NCI-H2081 (cell line): ENCODE data around the gene TM9SF2.
"Not testable (repeated sequence)": the region's sequence is repeated elsewhere in the genome, so short reads cannot be mapped to it uniquely, and the experiment has no call there.

Experiments
- DNase-seq, 2 experiments: peaks; one replicate each; lab custom pipeline; 2025; lab: John Stamatoyannopoulos, UW

The TM9SF2 gene

DNA sequence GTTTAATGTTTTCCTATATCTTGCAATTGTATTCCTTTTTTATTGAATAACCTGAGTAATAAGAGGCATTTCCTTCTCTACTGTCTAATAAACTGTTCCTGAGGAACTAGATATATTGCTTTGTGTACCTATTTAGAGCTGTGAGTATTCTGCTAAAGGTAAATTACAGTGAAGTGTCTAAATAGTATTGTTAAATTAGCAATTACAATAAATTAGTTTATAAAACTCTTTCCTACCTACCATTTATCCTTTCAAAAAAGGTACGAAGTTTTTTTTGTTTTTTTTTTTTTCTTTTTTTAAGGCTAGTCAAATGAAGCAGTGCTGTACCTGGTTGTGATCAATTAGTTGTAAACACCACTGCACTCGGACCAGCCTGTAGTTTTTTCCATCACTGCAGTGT, 34.8 kb downstream of the TM9SF2 start:
- DNase-seq: no peak

DNA sequence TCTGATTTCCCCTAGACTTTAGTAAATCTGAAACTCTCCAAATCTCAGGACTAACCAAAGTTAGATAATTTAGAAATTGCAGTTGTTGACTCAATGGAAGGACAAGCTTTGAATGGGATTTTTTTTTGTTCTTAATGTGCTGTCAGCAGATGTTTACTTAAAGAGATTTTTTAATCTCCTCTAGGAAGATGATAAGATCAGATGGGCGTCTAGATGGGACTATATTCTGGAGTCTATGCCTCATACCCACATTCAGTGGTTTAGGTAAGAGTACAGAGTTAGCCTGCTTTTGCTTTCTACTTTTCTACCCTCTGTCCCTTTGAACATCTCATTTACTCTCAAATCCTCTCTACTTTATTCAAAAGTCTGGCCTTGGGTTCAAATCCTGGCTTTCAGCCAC, 39.3 kb downstream of the TM9SF2 start:
- no peak for DNase-seq

DNA sequence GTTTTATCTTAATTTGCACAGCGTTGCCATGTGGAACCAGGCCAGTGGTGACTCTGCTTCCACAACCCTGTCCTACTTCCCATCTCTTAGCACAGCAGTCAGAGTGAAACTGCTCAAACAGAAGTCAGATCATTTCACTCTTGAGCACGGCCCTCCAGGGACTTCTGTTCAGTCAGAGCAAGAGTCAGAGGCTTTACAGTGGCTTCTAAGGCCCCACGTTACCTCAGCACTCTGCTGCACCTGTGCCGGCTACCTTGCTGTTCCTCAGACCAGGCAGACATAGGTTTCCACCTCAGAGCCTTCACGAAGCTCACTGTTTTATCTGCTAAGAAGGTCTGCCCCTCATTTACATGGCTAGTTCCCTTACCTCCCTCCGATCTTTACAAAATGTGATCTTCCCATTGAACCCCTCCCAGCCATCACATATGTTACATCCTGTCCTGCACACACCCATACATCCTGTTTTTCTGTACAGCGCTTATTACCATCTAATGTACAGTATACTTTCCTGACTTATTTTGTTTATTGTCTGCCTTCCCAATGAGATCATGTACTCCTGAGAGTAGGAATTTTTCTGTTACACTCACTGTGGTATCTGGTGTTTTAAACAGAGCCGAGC, 41.6 kb downstream of the TM9SF2 start:
- no peak for DNase-seq

DNA sequence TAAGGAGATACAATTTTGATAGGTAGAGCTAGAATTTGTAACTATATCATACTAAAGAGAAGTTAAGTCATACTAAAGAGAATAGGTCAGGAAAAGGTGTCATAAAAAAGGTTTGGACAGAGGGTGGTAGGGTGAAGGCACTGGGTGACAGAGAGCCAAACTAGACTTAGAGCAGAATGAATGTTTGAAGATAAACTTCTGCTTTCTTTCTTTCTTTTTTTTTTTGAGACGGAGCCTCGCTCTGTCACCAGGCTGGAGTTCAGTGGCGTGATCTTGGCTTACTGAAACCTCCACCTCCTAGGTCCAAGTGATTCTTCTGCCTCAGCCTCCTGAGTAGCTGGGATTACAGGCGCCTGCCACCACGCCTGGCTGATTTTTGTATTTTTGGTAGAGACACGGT, 44.1 kb downstream of the TM9SF2 start:
- DNase-seq: no peak

DNA sequence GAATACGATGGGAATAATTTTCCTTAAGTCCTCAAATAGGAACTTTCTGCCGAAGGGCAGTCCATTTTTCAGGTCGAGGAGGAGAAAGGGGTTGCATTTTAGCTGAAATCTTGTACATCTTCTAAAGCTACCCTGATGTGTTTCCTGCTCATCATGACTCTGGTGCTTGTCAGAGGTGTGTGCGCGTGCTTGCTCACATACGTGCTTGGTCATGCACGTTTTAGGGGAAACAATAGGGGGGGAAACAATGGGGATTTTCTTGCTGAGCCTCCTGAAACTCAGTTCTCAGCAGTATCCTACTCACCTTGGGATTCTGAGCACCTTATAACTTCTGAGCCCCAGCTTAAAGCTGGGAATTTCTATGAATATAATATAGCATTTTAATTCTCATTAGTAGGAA, 44.7 kb downstream of the TM9SF2 start:
- no peak for DNase-seq

DNA sequence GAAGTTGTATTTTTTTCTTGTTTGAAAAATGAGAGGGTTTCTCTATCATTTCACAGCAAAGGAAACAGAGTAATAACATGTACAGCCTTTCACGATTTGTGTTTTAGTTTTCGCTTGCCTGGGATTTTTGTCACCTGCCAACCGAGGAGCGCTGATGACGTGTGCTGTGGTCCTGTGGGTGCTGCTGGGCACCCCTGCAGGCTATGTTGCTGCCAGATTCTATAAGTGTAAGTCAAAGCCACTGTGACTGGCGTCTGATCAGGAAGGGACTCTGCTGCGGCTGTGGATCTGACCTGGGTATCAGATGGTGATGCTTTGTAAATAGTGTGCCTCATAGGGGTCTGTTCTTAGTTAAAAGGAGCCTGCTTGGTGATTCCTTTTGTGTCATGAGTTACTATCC, 45.6 kb downstream of the TM9SF2 start:
- DNase-seq: no peak

DNA sequence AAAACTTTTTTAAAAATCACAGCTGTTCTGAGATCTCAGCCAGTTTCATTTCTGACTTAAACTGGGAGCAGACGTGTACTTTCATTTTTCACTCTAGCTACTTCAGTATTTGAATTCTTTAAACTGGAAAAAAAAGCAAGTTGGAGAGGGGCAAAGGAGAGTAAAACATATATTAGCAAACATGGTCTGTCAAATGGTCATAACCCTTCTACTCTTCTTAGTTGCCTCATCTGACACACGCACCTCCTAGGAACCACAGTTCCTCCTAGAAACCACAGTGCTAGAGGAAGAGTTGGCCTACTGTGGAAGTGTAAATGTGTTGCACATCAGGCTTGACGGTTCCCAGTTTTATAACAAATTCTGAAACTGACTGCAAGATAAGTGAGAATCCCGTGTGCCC, 47.2 kb downstream of the TM9SF2 start:
- no peak for DNase-seq

DNA sequence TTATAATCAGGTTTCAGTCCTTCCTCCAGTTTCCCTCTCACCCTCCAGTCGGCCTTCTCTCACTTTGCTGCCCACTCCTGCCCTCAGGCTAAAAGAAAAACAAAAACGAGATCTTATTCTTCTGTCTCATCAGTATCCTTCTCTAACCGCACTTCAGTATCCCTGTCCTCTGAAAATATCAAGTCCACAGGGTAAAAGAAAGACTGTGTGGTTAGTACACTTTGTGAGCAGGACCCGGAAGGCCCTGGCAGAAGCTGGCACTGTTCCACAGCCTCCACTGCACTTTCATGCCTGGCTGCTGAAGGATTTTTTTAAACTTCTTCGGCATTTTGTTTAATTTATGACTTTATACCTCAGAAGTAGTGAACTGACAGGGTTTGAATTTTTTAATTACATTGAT, 51.8 kb downstream of the TM9SF2 start:
- DNase-seq: no peak

DNA sequence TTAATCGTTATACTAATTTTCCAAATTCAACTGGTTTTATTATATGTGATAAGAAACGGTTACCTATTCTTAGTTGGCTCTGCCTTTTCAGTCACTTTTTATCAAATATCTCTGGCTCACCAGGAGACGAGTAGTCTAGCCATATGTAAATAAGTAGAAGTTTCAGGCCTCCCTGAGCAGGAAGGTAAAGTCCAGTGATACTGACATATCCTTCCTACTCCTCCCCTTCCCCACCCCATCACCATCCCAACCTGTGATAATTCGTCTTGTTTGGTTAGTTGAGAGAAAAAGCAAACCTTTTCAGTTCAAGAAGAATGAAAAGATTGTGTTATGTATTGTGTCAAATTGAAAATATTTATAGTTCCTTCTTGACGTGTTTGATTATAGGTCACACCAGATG, 53.9 kb downstream of the TM9SF2 start:
- no peak for DNase-seq

DNA sequence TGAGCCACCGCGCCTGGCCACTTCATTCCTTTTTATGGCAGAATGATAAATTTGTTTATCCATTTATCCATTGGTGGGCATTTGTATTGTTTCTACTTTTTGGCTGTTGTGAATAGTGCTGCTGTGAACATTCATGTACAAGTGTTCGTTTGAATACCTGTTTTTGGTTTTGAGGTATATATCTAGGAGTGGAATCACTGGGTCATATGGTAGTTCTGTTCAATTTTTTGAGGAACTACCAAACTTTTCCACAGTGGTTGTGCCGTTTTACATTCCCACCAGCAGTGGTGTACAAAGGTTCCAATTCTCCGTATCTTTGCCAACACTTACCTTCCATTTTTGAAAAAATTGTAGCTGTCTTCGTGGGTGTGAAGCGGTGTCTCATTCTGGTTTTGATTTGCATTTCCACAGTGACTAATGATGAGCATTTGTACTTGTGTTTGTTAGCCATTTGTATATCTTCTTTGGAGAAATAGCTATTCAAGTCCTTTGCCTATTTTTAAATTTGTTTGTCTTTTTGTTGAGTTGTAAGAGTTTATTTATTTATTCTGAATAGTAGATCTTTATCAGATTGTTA, 55.7 kb downstream of the TM9SF2 start:
- DNase-seq: no peak

DNA sequence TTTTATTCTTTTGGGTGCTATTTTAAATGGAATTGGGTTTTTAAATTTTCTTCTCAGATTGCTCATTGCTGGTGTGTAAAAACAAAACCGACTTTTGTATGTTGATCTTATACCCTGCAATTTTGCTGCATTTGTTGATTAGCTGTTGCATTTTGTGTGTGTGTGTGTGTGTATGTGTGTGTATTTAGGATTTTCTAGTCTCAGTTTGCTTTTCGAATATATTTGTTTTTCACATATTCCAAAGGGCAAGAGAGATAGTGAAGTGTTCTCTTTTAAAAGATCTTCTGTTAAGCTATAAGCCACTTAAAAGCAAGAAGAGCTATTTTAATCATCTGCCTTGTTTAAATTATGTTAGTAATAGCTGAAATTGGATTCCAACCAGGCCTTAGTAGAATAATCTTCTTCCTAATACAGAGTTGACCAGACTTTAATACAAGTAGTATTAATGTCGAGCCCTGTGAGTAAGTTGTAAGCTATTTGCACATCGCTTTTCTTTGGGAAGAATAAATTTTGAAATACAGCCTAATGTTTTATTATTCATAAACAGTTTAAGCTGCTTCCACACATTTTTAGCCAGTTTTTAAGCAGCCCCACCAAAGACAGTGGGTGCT, 57.4 kb downstream of the TM9SF2 start:
- DNase-seq: no peak

DNA sequence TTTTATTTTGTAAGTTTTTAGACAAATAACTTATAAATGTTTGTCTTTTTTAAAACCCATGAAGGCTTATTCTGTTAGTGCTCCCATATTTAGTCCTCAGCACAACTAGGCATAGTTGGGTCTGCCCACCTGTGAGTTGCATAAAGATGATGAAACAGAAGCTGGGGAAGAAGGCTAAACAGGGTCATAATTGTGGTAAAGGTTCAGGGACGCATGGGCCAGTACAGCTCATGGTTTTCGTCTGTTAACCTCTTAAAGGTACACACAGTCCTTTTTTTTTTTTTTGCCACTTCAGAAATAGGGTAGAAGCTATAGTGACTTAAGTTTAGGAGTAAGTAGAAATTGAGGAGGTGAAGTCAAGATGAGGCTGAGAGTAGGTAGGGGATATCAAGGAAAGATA, 58.3 kb downstream of the TM9SF2 start:
- no peak for DNase-seq

DNA sequence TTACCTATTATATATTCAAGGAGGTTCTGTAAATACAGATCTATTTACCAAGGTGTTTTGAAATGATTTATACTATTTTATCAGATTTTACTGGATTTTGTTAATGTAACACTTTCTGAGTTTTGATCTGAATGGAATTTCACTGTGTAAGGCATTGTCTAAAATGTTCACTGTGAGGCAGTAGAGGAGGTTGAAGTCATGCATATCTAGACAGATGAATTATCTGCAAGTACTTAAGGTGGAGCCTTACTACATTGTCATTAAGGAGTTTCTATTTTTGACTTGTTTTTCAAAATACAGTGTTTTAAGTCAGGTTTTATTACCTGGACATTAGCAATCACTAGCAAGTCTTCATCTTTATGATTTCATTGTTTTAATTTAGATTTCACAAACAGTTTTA, 62.1 kb downstream of the TM9SF2 start:
- DNase-seq: no peak

DNA sequence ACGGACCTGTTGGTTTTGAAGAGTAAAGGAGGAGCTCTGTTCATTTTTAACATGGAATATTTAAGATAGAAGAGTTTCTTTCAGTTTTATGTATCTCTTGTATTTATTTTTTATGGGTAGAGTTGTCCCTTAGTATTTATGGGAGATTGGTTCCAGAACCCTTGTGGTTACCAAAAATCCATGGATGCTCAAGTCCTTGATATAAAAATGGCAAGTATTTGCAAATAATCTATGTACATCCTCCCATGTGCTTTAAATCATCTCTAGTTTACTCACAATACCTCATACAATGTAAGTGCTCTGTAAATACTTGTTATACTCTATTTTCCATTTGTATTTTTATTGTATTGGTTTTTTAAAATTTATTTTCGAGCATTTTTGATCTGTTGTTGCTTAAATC, 63.1 kb downstream of the TM9SF2 start:
- no peak for DNase-seq

DNA sequence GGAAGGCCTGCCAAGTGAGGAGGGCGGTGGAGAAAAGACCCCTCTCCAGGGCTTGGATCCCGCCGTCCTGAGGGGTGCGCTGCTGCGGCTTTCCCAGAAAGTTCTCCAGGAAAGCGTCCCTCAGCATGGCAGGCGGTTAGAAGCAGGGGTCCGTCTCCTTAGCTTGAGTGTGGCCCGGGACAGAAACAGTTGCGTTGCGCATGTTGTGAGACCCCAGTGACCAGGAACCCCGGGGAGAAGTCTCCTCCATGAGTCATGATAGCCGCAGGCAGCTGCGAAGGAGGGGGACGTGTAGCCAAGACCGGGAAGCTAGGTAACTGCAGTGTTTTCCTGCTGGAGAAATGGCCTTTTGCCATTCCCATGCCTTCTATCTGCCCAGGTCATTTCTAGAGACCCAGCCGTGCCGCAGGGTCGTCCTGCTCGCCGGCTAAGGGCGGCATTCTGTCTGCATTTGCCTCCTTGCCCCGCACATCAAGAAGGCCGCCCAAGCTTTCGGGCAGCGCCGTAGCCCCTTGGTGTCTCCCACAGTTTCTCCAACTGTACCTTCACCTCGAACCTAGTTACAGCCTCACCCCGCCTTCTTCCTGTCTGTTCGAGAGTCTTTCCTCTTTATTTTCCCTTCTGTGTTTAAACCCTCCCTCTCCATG, 64.3 kb downstream of the TM9SF2 start:
- DNase-seq: no peak

DNA sequence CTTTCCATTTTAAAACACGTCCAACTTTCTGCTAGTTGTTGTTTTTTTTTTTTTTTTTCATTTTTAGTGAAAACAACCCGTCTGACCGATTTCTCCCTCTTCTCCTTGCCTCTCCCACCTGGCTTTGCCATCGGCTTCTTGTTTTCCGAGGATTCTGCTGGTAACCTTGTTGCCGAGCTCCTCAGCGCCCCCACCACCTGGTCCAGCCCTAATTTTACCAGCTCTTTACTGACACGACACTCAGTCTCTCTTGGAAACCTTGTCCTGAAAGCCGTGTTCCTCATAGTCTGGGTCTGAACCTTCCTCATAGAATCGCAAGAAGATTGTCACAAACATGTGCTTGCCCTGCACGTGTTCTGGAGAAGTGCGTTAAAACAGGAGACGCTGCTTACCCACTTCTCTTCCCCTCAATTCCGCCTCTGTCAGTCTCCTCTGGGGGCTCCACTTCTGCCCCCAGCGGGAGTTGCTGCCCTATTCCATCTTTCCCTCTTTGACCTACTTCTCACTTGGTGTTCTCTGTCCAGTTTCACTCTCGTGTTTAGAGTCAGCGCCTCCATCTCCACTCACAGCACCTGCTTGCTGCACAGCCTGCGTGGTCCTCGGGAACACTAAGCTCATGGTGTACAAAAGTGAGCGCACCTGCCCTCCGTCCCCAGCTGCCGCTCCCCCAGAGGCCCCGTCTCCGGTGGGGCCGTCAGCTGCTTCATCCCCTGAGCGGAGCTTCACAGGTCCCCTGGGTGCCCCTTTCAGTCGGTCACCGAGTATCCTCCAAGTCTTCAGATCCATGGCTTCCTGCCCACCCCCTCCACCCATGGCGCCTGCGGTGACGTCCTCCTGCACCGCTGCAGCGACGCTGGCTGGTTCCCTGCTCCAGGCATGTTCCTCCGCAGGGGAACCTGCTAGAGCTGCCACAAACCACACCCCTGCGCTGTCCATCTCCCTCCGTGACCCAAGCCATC, 65.1 kb downstream of the TM9SF2 start:
- DNase-seq: no peak

DNA sequence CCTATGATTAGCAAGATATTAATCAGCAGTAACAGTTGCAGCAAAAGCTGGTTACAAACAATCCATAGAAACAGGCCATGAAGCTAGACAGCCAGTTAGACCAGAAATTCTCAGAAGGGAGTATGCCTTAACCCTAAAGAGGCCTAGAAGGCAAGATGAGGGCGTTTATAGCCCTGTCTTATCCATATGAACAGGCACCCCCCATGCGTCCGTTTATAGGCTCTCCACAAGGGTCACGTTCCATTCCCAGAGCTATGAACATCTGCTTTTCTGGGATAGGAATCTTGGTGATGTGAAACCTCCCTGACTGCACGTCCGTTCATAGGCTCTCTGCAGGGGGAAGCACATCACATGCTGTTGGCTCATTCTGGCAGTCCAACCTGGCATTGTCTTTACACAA, 67.6 kb downstream of the TM9SF2 start:
- DNase-seq: not testable (repeated sequence)

DNA sequence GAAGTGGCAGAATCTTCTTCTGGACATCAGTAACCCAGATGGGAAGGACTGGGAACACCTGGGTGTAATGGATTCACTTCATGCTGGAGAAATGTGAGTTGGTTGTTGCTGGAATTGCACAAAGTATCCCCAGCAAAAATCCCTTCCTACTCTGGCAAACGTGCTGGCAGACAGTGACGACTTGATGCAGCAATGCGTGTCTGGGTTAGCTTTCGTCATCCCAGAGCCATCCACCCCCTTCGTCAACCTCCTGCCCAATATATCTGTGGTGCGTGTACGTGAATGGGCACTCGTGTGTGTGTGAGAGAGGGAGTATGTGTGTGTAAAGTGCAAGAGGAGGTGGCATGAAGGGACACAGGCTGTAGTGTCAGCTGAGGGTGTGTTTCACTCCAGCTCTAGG, 70.9 kb downstream of the TM9SF2 start:
- no peak for DNase-seq

DNA sequence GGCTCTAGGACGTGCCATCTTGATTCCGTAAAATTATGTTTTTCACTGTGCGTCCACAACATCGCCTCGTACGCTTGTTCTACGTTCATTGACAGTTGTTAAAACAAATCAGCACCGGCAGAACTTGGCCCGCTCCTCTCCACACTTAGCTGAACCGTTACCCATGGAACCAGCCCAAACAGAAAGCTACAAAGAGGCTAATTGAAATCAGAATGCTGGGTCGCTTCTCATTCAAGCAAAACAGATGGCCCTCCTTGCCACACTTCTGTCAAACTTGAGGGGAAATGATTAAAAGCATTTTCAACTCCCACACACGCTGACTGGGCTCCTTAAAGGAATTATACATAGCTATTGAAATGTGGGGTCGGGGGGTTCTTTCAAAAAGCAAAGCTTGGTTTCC, 71.6 kb downstream of the TM9SF2 start:
- DNase-seq: no peak

DNA sequence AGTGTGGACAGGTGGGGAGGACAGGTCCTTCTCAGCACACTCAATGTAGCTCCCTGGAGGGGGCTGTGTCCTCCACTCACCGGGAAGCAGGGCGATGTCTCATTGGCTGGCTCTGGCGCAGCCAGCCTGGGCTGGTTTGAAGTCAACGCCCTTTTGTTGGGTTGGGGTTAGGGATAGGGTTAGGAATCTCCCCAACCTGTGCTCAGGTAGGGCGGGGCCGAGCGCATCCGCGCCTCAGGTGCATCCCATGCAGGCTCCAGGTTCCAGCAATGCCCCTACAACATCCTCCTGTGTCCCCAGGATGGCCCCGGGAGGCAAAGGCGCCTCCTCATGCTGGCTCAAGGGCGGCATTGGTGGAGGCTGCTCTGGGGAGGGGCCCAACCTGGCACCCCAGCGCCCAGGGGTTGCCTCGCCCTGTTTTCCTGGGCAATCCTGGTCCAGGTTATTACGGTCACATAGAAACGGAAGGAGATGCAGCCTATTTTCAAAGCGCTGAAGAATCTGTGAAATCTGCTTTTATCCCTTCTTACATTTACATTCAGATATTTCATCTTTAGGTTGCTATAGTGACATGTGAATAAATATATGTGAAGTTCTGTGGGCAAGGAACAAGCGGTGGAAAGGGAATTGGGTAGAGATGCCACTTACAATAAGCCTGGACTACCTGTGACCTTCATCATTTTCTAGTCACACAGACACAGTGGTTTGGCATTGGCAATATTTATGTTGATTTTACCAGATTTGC, 74.3 kb downstream of the TM9SF2 start:
- DNase-seq: no peak
